ENCODE measurements around the gene ZNF414.

- TF ChIP-seq, protein P1, sequence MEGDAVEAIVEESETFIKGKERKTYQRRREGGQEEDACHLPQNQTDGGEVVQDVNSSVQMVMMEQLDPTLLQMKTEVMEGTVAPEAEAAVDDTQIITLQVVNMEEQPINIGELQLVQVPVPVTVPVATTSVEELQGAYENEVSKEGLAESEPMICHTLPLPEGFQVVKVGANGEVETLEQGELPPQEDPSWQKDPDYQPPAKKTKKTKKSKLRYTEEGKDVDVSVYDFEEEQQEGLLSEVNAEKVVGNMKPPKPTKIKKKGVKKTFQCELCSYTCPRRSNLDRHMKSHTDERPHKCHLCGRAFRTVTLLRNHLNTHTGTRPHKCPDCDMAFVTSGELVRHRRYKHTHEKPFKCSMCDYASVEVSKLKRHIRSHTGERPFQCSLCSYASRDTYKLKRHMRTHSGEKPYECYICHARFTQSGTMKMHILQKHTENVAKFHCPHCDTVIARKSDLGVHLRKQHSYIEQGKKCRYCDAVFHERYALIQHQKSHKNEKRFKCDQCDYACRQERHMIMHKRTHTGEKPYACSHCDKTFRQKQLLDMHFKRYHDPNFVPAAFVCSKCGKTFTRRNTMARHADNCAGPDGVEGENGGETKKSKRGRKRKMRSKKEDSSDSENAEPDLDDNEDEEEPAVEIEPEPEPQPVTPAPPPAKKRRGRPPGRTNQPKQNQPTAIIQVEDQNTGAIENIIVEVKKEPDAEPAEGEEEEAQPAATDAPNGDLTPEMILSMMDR (IDR thresholded peaks at IDR 0.05): no peak
- TF ChIP-seq POLR2A (IDR thresholded peaks at IDR 0.05): no peak
These were observed 10.5 kb downstream of the ZNF414 start for GRCh38 chr19:8503510-8503909.
